H1 (cell line): Measurements from ENCODE around the gene TMEM89. TPM values are rescaled to one million over a fixed set of nuclear protein-coding genes. Genes with fewer than 3 reads are reported as not detected.

Experiments used
- CTCF ChIA-PET: fragments of 300-600 bp; sonication (Branson Sonifier 250); formaldehyde crosslinking; loops from one replicate; lab custom pipeline; 2021; ENCODE audit not compliant: partially characterized antibody; lab: Charles Lee
- POLR2A ChIA-PET: fragments of 300-600 bp; sonication (Branson Sonifier 250); formaldehyde crosslinking; loops from one replicate; lab custom pipeline; 2021; ENCODE audit warnings: inconsistent platforms; ENCODE audit not compliant: partially characterized antibody; lab: Charles Lee
- DNase-seq, 2 experiments: peaks; one replicate each; pipeline versions ENCODE4 v3.0.0 to v3.0.0-alpha.2; 2010 to 2022; ENCODE audit warnings: low spot score in 2 of 2, low read depth in 1 of 2, mixed read lengths in 1 of 2
- FAIRE-seq: peaks from 2 replicates; lab custom pipeline; 2011; peaks lifted over from hg19 to GRCh38; lab: Jason Lieb, UNC
- H2AFZ ChIP-seq: 2 replicates; pipeline ENCODE4 v1.8.1; 2012; ENCODE audit warnings: low read length, inconsistent platforms
- H2AK5ac ChIP-seq: 2 replicates; pipeline ENCODE4 v1.6.1; 2013; ENCODE audit warnings: low read depth, low read length
- H2BK120ac ChIP-seq: replicated peaks from 2 replicates; pipeline ENCODE3; 2013; ENCODE audit warnings: low read depth, low read length, inconsistent platforms
- H2BK12ac ChIP-seq: 2 replicates; pipeline ENCODE4 v1.6.1; 2013; ENCODE audit warnings: low read depth, low read length
- H2BK15ac ChIP-seq: 2 replicates; pipeline ENCODE4 v1.6.1; 2013; ENCODE audit warnings: low read length
- H2BK20ac ChIP-seq: 2 replicates; pipeline ENCODE4 v1.6.1; 2013; ENCODE audit warnings: low read length
- H2BK5ac ChIP-seq: 2 replicates; pipeline ENCODE4 v1.6.1; 2013; ENCODE audit warnings: low read depth, low read length
- H3K14ac ChIP-seq: 2 replicates; pipeline ENCODE4 v1.6.1; 2013; ENCODE audit warnings: inconsistent platforms; ENCODE audit not compliant: insufficient read length
- H3K18ac ChIP-seq: 2 replicates; pipeline ENCODE4 v1.6.1; 2013; ENCODE audit warnings: low read length; ENCODE audit errors: extremely low read depth
- H3K23ac ChIP-seq: 2 replicates; pipeline ENCODE4 v1.6.1; 2013; ENCODE audit warnings: inconsistent platforms; ENCODE audit not compliant: insufficient read length
- H3K23me2 ChIP-seq: 2 replicates; pipeline ENCODE4 v1.6.1; 2013; ENCODE audit warnings: low read depth, low read length
- H3K27ac ChIP-seq: 2 replicates; pipeline ENCODE4 v1.6.1; 2011; ENCODE audit warnings: low read depth, low read length, inconsistent platforms
- H3K27me3 ChIP-seq, 4 experiments: replicated peaks in 1 of 4; 1 replicate in 1 of 4; 2 replicates in 3 of 4; pipeline versions ENCODE4 v1.6.1 to v1.8.1; 2011 to 2013; ENCODE audit warnings: low read length in 3 of 4, mild to moderate bottlenecking in 3 of 4, inconsistent platforms in 2 of 4, mixed read lengths in 2 of 4, moderate library complexity in 1 of 4; ENCODE audit not compliant: control insufficient read depth in 3 of 4, insufficient read depth in 3 of 4; ENCODE audit errors: extremely low read depth in 1 of 4
- H3K36me3 ChIP-seq, 4 experiments: 2 replicates each; pipeline versions ENCODE4 v1.6.1 to v1.8.1; 2011 to 2013; ENCODE audit warnings: mild to moderate bottlenecking in 4 of 4, low read length in 3 of 4, moderate library complexity in 2 of 4, control low read depth in 1 of 4, inconsistent platforms in 1 of 4; ENCODE audit not compliant: insufficient read depth in 4 of 4, control insufficient read depth in 2 of 4
- H3K4ac ChIP-seq: replicated peaks from 2 replicates; pipeline ENCODE3; 2013; ENCODE audit warnings: low read length, low read depth, mixed read lengths, inconsistent platforms; ENCODE audit not compliant: insufficient read length
- H3K4me1 ChIP-seq, 4 experiments: replicated peaks in 1 of 4; 1 replicate in 1 of 4; 2 replicates in 3 of 4; pipeline versions ENCODE4 v1.6.1 to v1.8.1; 2011 to 2013; ENCODE audit warnings: low read length in 3 of 4, inconsistent platforms in 2 of 4, mixed read lengths in 1 of 4; ENCODE audit not compliant: insufficient read depth in 4 of 4, control insufficient read depth in 3 of 4
- H3K4me2 ChIP-seq, 2 experiments: 2 replicates each; pipeline versions ENCODE4 v1.6.1 to v1.8.1; 2011 to 2013; ENCODE audit warnings: low read depth in 2 of 2, low read length in 2 of 2, control low read depth in 1 of 2, inconsistent platforms in 1 of 2, mild to moderate bottlenecking in 1 of 2; ENCODE audit not compliant: insufficient read depth in 1 of 2
- H3K4me3 ChIP-seq, 4 experiments: fragments of 200-600, 300-600 bp in 1 of 4; sonication (generic), shearing (Covaris generic), sonication (Bioruptor Twin) in 1 of 4; 2 replicates each; pipeline versions ENCODE4 v1.5.1 to v1.8.1; 2011 to 2016; ENCODE audit warnings: low read length in 4 of 4, low read depth in 3 of 4, control low read depth in 2 of 4, inconsistent platforms in 2 of 4, mild to moderate bottlenecking in 2 of 4, mixed read lengths in 1 of 4, moderate library complexity in 1 of 4; ENCODE audit not compliant: insufficient read depth in 2 of 4; ENCODE audit errors: extremely low read depth in 1 of 4
- H3K56ac ChIP-seq: replicated peaks from 2 replicates; pipeline ENCODE3; 2013; ENCODE audit warnings: low read depth, mild to moderate bottlenecking, mixed read lengths, low read length, inconsistent platforms; ENCODE audit not compliant: insufficient read length
- H3K79me1 ChIP-seq: 2 replicates; pipeline ENCODE4 v1.6.1; 2013; ENCODE audit warnings: low read depth, low read length, control low read depth
- H3K79me2 ChIP-seq, 2 experiments: 2 replicates each; pipeline versions ENCODE4 v1.6.1 to v1.8.1; 2012 to 2013; ENCODE audit warnings: low read length in 2 of 2, mild to moderate bottlenecking in 2 of 2, inconsistent platforms in 1 of 2; ENCODE audit not compliant: insufficient read depth in 2 of 2, control insufficient read depth in 1 of 2
- H3K9ac ChIP-seq, 4 experiments: replicated peaks in 1 of 4; 1 replicate in 1 of 4; 2 replicates in 3 of 4; pipeline versions ENCODE4 v1.6.1 to v1.8.1; 2011 to 2013; ENCODE audit warnings: low read depth in 3 of 4, low read length in 3 of 4, control low read depth in 2 of 4, mild to moderate bottlenecking in 2 of 4, moderate library complexity in 2 of 4, inconsistent platforms in 1 of 4; ENCODE audit errors: extremely low read depth in 1 of 4
- H3K9me3 ChIP-seq, 2 experiments: 2 replicates each; pipeline versions ENCODE4 v1.6.1 to v1.8.1; 2012 to 2013; ENCODE audit warnings: mild to moderate bottlenecking in 2 of 2, moderate library complexity in 2 of 2, control low read depth in 1 of 2, inconsistent platforms in 1 of 2, low read depth in 1 of 2, low read length in 1 of 2, mixed read lengths in 1 of 2; ENCODE audit not compliant: insufficient read depth in 2 of 2
- H4K20me1 ChIP-seq, 2 experiments: replicated peaks in 1 of 2; 2 replicates each; pipeline versions ENCODE3 to v1.8.1; 2011 to 2013; ENCODE audit warnings: inconsistent platforms in 2 of 2, low read length in 2 of 2, mild to moderate bottlenecking in 1 of 2; ENCODE audit not compliant: insufficient read depth in 2 of 2, control insufficient read depth in 1 of 2
- H4K5ac ChIP-seq: 2 replicates; pipeline ENCODE4 v1.6.1; 2013; ENCODE audit warnings: low read length, low read depth, mixed read lengths, inconsistent platforms; ENCODE audit not compliant: insufficient read length
- H4K8ac ChIP-seq: 2 replicates; pipeline ENCODE4 v1.8.0; 2013; ENCODE audit warnings: mild to moderate bottlenecking, moderate library complexity, low read length, inconsistent platforms; ENCODE audit not compliant: insufficient read depth; ENCODE audit errors: extremely low read depth
- H4K91ac ChIP-seq: replicated peaks from 2 replicates; pipeline ENCODE3; 2013; ENCODE audit warnings: low read length, mixed read lengths, inconsistent platforms; ENCODE audit not compliant: insufficient read length
- BRCA1 ChIP-seq: IDR thresholded peaks from 2 replicates; pipeline ENCODE4 v1.6.1; 2012; ENCODE audit warnings: low read depth, low read length, improper control_type of control experiment
- HDAC2 ChIP-seq, 2 experiments: fragments of 300-600 bp in 1 of 2; sonication (generic) in 1 of 2; IDR thresholded peaks; 2 replicates each; pipeline ENCODE4 v1.6.1; 2011 to 2012; ENCODE audit warnings: low read depth in 2 of 2, low read length in 2 of 2, mild to moderate bottlenecking in 2 of 2, moderate library complexity in 2 of 2, borderline replicate concordance in 1 of 2, inconsistent platforms in 1 of 2
- JUN ChIP-seq: IDR thresholded peaks from 2 replicates; pipeline ENCODE4 v1.6.1; 2011; ENCODE audit warnings: low read depth, mild to moderate bottlenecking, improper control_type of control experiment, low read length
- NANOG ChIP-seq: IDR thresholded peaks from 2 replicates; pipeline ENCODE4 v1.6.1; 2011; ENCODE audit warnings: low read length, low read depth, mild to moderate bottlenecking, inconsistent platforms; ENCODE audit not compliant: insufficient read depth, poor library complexity, severe bottlenecking
- RBBP5 ChIP-seq: IDR thresholded peaks from 2 replicates; pipeline ENCODE4 v1.7.1; 2012; ENCODE audit warnings: low read depth, mild to moderate bottlenecking, inconsistent platforms, low read length, moderate library complexity, borderline replicate concordance
- RFX5 ChIP-seq: IDR thresholded peaks from 2 replicates; pipeline ENCODE4 v1.6.1; 2011; ENCODE audit warnings: low read depth, low read length, improper control_type of control experiment, borderline replicate concordance
- RXRA ChIP-seq: IDR thresholded peaks from 2 replicates; pipeline ENCODE4 v1.6.1; 2011; ENCODE audit warnings: low read depth, mild to moderate bottlenecking, low read length, moderate library complexity; ENCODE audit not compliant: insufficient read depth
- SIRT6 ChIP-seq: IDR thresholded peaks from one replicate; pipeline ENCODE4 v1.7.1; 2012; ENCODE audit warnings: low read length, inconsistent platforms
- SP1 ChIP-seq: IDR thresholded peaks from 2 replicates; pipeline ENCODE4 v1.6.1; 2011; ENCODE audit warnings: low read depth, low read length
- YY1 ChIP-seq: IDR thresholded peaks from 2 replicates; pipeline ENCODE4 v1.6.1; 2011; ENCODE audit warnings: low read depth, mild to moderate bottlenecking, low read length
- WGBS, 2 experiments: shearing (Covaris generic) in 1 of 2; methylation state at CpG; one replicate each; pipeline versions ENCODE4 v1.1.6 to v1.1.7; 2013 to 2015; ENCODE audit warnings: low lambda C conversion rate in 2 of 2, mixed read lengths in 2 of 2, inconsistent platforms in 1 of 2, low coverage in 1 of 2, missing lambda C conversion rate in 1 of 2; ENCODE audit not compliant: insufficient replicate concordance in 2 of 2, insufficient coverage in 1 of 2, insufficient read length in 1 of 2; ENCODE audit errors: extremely low coverage in 1 of 2, missing lambda C conversion rate in 1 of 2; 5-methylcytosine and 5-hydroxymethylcytosine counted together
- polyA plus RNA-seq, 7 experiments: library from polyadenylated mRNA; depleted of rRNA in 3 of 7; stranded (reverse) in 5 of 7; unstranded in 2 of 7; fragments of >200 nt in 5 of 7; fragments of 200-250 nt in 2 of 7; gene quantifications; 1 replicate in 5 of 7; 2 replicates in 1 of 7; 4 replicates in 1 of 7; pipeline versions ENCODE4 v1.2.1 to v1.2.3, GENCODE V29; 2011 to 2013; ENCODE audit warnings: missing spikeins in 2 of 7, mixed read lengths in 2 of 7
- total RNA-seq: library from RNA; stranded (reverse); fragmentation: NEBNext Ultra II Directional; extraction: Animal tissue kit (Norgen Biotek cat#: 25700); gene quantifications from 2 replicates; pipeline ENCODE4 v1.2.1, GENCODE V29; 2021
- TF ChIP-seq, protein P1 (sequence below): IDR thresholded peaks from 2 replicates; pipeline ENCODE4 v1.6.1; 2012; ENCODE audit warnings: low read length, inconsistent platforms

The TMEM89 gene
- total and polyA plus RNA-seq, 2 of the 8 experiments (the other 6 are each of a cell fraction or from before 2014, with no cell fraction given) = not detected

GRCh38 chr3:48572517-48572916 lies 49.1 kb downstream of the TMEM89 start:
- ChIA-PET CTCF (interaction anchor here (0.5 to 3.3 kb wide), 3 partner anchors 13 to 437 kb away, joined by 3 to 14 read pairs (median 3); no protein-coding TSS in a partner anchor), POLR2A (interaction anchor here (1.0 to 1.6 kb wide), 7 partner anchors 17 to 106 kb away, joined by 3 to 4 read pairs (median 3); a partner anchor contains a TSS)
- Histone ChIP-seq H2AK5ac (no peak overlapping the region), H2AFZ (no peak overlapping the region), H3K79me2 (no peaks in the 10 kb centered on the region), H3K18ac (no peak overlapping the region), H3K4me2 (no peak overlapping the region), H2BK20ac (no peak overlapping the region), H4K91ac (no peak overlapping the region), H3K14ac (no peak overlapping the region), H3K4me3 (no peak overlapping the region), H2BK15ac (no peak overlapping the region), H2BK120ac (no peak overlapping the region), H3K36me3 (peaks cover 0 to 3% (median under 1%) of the 10 kb centered on the region in 4 experiments; a peak in 2 of 8 replicates), H4K20me1 (peaks cover 0 to 4% of the 10 kb centered on the region in 2 experiments), H3K9me3 (no peaks in the 10 kb centered on the region), H3K23me2 (peaks cover 2% of the 10 kb centered on the region; the same call in 1 of the 2 replicates), H3K27ac (no peak overlapping the region), H4K8ac (no peak overlapping the region), H3K4me1 (no peaks in the 10 kb centered on the region), H2BK12ac (no peak overlapping the region), H2BK5ac (no peak overlapping the region), H4K5ac (no peak overlapping the region), H3K9ac (no peak overlapping the region), H3K23ac (no peak overlapping the region), H3K4ac (no peak overlapping the region), H3K56ac (no peak overlapping the region), H3K27me3 (no peaks in the 10 kb centered on the region; a peak in 1 of 7 replicates), H3K79me1 (no peaks in the 10 kb centered on the region)
- DNase-seq (no peak), FAIRE-seq (no peak)
- 98% methylated on average over 5 of the region's 7 CpGs; no CpG with 5 or more reads in 1 of the 2 experiments for WGBS, 2 experiments
- no peak for TF ChIP-seq SP1
- TF ChIP-seq, protein P1, sequence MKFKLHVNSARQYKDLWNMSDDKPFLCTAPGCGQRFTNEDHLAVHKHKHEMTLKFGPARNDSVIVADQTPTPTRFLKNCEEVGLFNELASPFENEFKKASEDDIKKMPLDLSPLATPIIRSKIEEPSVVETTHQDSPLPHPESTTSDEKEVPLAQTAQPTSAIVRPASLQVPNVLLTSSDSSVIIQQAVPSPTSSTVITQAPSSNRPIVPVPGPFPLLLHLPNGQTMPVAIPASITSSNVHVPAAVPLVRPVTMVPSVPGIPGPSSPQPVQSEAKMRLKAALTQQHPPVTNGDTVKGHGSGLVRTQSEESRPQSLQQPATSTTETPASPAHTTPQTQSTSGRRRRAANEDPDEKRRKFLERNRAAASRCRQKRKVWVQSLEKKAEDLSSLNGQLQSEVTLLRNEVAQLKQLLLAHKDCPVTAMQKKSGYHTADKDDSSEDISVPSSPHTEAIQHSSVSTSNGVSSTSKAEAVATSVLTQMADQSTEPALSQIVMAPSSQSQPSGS = no peak
- TF ChIP-seq RFX5 = no peak
- TF ChIP-seq RBBP5 = no peak
- no peak for TF ChIP-seq RXRA
- TF ChIP-seq JUN = no peak
- no peak for TF ChIP-seq SIRT6
- TF ChIP-seq NANOG = no peak
- TF ChIP-seq YY1 = no peak
- no peak for TF ChIP-seq HDAC2 (IDR thresholded peaks at IDR 0.05; ENCODE audit: borderline replicate concordance in 1 of 2, low read depth in 2 of 2, low read length in 2 of 2)
- TF ChIP-seq BRCA1 = no peak
